GM19023 (cell line): ENCODE measurements around the gene SPACA1.
"Not testable (repeated sequence)": the region's sequence is repeated elsewhere in the genome, so short reads cannot be mapped to it uniquely, and the experiment has no call there.

ENCODE experiments used
- ATAC-seq: cut with Tn5 transposase; IDR thresholded peaks from one replicate; pipeline ENCODE4 v1.9.1; 2021; ENCODE audit warnings: mild to moderate bottlenecking, moderate library complexity; ENCODE audit not compliant: unreplicated experiment

SPACA1 gene, protein sequence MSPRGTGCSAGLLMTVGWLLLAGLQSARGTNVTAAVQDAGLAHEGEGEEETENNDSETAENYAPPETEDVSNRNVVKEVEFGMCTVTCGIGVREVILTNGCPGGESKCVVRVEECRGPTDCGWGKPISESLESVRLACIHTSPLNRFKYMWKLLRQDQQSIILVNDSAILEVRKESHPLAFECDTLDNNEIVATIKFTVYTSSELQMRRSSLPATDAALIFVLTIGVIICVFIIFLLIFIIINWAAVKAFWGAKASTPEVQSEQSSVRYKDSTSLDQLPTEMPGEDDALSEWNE

DNA sequence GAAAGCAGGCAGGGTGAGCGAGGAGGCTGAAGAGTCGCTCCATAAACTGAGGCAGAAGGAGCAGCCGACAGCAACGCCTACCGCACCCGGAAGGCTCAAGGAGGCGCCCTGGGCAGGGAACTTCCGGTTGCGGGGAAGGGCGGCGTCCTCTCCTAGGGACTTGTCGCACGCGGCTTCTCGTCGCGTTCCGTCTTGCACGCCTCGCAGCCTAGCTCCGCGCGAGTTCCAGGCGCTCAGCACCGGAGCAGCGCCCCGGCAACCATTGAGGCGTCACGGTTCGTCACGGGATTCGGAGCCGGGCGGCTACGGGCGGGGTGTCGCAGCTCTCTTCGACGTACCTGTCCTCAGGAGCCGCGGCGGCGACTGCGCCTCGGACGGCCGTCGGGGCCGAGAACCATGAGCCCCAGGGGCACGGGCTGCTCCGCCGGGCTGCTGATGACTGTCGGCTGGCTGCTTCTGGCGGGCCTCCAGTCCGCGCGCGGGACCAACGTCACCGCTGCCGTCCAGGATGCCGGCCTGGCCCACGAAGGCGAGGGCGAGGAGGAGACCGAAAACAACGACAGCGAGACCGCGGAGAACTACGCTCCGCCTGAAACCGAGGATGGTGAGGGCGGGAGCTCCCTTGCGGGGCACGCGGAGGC lies at the start of gene SPACA1:
SPACA1 (plus strand) TSS at position 332 of the 641 bp plus-strand sequence; CDS start at position 397, 65 bp downstream.
- ATAC-seq, result no peak

DNA sequence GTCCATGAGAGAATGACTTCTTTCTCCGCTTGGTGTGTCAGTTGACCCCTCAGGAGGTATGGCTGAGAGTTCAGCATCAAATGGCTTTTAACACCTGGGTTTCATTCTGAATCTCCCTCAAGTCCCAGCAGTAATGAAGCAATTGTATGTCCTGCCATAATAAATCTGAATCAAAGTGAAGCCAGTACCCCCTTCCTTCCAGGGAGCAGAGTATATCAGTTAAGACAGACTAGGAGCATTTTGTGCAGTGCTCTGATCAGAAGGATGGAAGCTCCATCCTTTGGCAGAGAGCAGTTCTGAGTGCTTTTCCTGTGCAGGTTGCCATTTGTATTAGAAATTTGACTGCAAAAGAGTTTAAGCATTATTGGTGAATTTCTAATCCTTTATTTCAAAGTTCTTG lies 46.9 kb upstream of the SPACA1 start:
- no peak for ATAC-seq

DNA sequence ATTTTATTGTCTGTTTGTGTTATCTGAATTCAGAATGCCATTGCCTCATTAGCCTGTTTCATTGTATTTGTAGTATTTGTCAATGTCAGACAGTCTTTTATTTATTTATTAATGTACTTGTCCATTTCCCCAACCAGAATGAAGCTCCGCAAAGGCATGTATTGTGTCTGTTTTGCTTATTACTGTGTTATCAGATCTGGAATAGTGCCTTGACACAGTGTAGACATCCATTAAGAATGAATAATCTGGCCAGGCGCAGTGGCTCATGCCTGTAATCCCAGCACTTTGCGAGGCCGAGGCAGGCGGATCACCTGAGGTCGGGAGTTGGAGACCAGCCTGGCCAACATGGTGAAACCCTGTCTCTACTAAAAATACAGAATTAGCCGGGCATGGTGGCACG lies 46.4 kb upstream of the SPACA1 start:
- not testable (repeated sequence) for ATAC-seq

DNA sequence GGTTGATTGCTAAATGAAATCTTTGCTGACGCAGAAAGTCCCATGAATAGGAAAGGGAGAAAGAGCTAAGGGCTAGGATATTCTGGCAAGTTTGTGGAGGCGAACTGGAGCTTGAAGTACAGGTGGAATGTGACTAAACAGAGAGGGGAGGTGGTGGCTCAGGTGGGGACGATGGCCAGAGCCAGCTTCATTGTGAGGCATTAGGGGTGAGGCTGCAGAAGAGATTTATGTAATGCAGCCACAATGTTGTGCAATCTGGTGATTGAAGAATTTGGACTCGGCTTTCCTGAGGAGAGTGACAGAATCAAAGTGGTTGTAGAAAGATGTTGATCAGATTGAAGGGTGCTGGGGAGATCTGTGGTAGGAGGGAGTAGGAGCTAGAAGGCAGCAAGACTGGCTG lies 42.9 kb upstream of the SPACA1 start:
- ATAC-seq, result no peak

DNA sequence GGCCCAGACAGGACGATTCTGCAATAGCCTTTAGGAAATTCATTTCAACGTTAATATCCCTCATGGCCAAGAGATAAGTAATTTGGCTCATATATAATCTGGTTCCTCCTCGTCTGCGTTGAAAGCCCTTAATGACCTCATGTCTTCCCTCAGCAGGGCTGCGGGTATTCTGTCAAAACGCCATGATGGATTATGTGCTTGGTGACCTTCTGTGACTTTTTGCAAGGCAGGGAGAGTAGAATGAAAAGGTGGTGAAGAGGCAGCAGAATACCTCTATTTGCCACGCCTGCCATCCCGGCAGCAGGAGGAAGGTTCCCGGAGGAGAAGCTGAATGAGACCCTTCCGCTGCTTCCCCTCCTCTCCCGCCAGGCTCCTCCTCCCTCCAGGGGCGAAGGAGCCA lies 41.1 kb upstream of the SPACA1 start:
- no peak for ATAC-seq

DNA sequence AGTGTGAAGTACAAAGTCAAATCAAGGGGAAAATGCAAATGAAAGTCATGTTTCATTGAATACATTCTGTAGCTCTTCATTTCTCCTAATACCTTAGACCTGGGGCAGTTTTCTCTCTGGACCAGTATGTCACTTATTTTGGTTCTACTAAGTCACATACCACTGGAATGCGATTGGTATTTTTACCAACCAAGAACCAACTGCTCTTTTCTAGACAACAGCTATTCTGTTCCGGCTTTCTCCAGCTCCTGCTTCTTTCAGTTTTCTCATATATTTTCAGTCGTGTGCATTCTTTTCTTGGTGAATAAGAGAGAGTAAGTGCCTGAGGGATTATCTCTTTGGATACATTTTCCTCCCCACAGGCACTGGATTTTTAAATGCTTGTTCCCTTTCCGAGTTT lies 39.2 kb upstream of the SPACA1 start:
- ATAC-seq, result no peak

DNA sequence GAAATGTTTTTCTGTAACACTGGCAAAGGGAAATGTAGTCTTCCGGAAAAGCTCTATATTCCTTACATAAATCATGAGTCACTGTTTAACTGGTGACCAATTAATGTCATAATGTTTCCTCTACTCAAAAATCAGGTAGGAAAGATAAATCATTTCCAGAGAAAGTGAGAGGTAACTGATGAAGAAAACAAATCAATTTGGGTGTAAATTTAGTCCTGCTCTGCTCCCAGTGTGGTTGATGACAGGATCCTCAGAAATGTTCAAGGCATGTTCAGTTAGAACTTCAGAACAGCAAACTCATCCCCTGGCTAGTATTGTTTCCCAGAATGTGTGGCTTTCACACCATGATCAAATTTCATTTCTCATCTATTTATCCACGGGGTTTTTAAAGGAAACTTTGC lies 38.8 kb upstream of the SPACA1 start:
- ATAC-seq, result no peak

DNA sequence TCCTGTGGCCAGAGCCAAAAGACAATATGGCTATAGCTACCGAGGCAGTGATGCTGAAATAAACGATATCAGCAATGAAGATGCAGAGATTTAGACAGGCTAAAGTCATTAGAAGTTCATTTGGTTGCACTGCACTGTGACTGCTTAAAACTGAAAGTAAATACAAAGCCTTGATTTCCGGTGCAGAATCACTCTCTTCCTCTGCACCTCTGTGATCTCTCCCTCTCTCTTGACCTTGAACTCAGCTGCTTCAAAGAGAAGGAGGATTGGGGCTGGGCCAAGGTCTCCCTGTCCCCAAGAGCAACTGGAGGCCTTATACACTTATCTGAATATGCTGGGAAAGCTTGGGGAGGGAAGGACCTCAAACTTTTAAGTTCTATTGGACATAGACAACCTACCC lies 34.6 kb upstream of the SPACA1 start:
- no peak for ATAC-seq

DNA sequence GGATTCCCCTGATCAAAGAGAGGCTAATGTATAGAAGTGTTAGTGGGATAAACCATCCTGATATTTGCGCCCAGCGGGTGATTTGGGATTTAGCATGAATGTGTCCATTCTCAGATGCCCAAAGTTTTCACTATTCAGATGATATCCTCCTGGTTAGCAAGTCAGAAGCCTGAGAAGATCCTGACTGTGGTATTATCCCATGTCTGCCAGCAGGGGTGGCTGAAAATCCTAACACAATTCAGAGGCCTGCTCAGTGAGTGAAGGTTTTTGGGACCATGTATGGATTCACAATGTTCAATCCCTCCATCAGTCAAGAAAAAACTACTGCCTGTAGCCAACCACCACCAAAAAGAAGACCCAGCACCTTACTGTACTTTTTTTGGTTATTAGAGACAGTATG lies 34.1 kb upstream of the SPACA1 start:
- no peak for ATAC-seq

DNA sequence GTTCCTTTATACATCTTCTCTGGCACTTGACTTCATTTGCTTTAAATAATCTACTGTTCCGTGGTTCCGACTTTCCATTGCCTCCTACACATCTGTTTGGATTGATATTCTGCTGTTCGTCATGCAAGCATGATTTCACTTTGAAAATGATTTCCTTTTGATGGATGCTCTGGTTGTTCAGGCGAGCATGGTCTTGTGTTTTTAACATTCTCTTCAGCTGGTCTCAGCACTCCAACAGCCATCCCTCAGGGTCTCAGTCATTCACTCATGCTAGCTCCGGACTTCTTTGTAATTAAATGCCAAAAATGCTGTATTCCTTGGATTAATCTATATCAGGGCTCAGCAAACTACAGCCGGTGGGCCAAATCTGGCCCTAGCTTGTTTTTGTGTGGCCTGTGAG lies 27.2 kb upstream of the SPACA1 start:
- ATAC-seq, result no peak

DNA sequence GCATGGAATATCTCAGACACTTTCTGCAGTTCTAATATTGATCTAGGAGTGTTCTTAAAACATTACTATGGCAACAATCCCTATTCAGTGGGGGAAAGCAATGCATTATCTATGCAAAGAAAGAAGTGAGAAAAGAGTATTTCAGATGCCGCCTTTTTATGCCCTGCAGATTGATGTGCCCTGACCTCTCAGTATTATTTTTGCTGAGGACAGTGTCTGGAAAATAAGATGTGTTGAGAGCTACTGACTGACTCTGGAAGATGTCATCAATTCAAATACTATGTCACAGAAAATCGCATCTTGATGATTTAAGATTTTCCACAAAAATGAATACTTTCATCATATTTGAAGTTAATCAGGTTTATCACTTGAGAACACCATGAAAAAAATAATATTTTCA lies 22.9 kb upstream of the SPACA1 start:
- ATAC-seq, result no peak

DNA sequence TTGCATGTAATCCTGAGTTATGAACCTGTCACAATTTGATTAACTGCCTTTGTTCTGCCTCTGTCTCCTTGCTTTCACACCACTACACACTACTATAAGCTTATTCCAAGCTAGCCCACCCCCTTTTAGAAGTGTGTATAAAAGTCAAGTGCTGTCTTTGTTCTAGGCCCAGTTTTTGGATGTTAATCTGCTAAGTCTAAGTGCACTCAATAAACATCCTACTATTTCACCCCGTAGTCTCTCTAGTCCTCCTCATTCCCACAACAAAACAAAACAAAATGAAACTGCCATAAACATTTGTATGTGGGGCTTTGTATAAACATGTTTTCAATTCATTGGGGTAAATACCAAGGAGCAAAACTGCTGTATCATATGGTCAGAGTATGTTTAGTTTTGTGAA lies 16.1 kb upstream of the SPACA1 start:
- ATAC-seq, result no peak

DNA sequence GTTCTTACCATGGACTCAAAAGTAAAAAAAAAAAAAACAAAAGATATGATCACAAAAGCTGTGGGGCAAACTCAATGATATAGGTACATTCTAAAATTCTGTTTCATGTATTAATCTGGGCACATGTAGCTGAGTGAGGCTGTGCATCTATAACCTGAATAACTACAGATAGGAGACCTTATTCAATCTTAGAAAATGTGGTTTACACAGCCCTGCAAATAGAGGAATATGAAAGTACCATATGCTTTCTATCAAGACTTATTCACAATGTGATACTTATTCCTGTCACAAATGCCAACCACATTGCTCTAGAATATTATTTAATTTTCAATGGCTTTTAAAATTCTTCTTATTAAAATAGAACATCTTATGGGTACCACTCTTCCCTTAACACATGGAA lies 3.1 kb upstream of the SPACA1 start:
- ATAC-seq, result no peak

DNA sequence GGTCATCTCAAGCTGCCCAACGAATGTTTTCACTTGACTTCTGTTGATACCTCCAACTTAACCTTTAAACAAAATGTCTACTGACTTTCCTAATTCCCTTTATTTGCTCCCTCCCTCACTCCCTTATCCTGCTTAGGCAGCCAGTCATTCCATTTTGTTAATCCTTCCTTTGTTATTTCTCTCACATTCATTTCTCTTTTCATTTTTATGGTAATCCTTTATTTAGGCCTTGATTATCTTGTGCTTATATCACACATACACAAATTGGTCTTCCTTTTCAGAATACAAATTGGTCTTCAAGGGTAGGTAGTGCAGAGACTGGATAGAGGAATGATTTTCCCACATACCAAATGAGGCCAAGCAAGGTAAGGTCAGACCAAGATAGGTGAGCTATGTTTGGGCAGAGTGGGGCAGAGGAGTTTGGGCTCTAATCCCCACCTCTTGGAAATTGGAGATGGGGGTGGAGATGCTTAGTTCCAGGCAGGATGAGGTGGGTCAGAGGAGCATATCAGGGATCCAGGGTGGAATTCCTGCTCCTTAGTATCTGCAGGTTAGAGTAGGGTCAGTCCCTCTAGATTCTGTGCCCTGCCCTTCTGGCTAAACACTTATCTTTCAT lies 2.0 kb upstream of the SPACA1 start:
- ATAC-seq, result no peak

DNA sequence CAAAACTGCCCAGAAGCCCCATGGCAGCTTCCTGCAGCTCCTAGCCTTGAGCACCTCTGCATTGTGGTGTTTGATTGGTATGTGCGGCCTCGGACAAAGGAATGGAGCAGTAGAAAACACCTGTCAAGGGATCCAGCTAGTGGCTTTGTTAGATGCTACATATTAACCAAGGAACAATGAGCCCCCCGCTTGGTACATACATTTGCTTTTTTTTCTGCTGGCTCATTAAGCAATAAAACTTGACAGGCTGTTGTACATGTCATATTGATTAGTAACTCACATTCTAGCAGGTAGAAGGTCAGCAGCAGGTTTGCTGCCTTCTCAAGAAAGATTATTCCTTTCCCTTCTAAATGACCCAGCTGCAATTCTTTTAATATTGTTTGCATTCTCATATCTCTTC lies 937 bp downstream of the SPACA1 start:
- ATAC-seq, result no peak

DNA sequence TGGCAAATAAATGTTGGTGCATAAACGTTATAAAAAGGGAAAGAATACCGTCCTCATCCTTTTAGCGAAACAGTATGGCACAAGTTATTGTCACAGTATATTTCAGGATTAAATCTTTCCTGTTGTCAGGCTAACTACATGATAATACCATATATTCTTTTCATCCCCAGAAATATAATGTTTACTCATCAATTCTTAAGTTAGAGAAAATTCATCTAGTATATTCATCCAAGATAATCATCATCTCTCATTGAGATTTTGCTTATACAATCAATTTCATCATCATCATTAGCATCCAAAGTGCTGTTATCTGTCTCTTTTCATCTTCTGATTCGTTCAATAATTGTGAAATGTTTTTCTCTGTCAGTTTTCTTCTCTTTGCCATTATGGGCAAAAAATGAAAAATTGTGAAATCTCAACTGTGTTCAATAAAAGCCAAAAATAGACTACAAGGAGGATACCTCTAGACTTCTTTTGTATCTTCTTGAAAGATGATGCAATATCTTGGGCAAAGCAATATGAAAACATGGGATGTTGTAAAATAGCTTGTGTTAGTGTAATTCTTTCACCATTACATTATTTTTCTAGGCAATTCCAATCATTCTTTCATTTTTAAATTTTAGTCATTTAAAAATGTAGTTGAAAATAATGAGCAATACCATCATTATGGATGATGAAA lies 2.6 kb downstream of the SPACA1 start:
- ATAC-seq, result no peak

DNA sequence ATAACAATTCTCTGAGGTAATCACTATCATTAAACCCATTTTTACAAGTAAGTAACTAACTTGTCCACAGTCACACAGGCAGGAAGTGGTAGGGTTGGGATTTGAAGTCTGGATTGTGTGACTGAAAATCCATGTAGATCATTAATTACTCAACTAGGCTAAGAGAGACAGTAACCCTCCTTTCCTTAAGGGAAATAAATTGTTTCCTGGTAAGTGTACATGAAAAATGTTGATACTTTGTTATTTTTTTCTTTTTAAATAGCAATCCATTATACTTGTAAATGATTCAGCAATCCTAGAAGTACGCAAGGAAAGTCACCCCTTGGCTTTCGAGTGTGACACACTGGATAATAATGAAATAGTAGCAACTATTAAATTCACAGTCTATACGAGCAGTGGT lies 11.6 kb downstream of the SPACA1 start:
- ATAC-seq, result no peak

DNA sequence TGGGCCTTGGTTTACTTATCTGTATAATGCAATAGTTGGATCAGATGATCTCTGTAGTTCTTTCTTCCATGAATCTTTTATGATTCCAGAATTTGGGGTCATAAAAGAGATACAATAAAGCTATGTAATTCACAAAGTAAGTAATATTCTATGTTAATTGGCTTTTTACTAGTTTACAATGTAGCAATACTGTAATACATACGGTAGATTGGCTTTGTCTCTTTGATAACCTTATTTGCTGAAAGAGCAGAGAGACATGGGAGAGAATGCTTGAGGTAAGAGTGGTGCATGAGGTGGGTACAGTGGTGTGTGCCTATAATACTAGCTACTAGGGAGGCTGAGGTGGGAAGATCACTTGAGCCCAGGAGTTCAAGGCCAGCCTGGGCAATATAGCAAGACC lies 14.7 kb downstream of the SPACA1 start:
- no peak for ATAC-seq

DNA sequence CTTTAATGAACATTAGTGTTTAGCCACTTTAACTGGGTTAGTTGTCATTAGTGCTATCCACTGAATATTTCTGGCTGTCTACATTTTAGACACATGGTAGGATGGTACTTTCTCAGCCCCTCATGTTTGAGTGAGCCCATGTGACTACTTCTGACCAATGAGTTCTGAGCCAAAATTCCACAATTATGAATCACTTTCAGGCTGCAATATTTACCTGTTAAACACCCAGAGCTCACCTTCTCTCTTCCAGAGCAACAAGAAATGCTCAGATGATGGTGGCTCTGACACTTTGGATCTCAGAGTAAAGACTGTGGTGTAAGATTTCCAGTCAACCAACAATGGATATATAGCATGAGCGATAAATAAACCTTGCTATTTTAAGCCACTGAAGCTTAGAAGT lies 24.8 kb downstream of the SPACA1 start:
- no peak for ATAC-seq

DNA sequence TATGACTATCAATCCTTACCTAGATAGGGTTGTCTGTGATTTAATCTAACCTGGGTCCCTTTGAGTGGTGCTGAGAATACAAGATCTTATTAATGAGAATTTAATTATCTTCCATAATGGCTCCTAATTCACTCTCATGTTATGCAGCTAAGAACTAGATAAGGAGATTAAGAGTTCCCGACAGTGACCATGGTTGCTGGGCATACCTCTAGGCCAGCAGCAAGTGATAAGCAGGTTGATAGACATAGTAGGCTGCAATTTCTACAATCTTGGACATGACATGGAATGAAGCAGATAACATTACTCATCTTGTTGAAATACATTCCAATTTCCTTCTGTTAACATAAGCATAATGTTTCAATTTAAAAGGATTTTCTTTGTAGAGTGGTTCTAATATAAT lies 27.1 kb downstream of the SPACA1 start:
- ATAC-seq, result no peak

DNA sequence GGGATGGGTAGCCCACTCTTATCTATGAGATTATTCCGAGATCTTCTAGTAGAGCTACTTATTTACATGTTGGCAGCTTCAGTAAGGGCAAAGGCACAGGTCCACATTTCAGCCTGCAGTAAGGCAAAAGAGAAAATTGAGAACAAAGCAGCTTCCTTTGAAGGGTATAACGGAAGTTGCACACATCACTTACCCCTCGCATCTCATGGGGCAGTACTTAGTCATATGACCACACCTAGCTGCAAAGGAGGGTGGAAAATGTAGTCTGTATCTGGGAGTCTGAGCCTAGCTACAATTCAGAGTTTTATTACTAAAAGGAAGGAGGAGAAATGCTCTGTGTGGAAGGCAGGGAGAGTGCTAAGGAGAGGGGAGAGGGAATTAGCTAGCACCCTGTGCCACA lies 29.7 kb downstream of the SPACA1 start:
- no peak for ATAC-seq

DNA sequence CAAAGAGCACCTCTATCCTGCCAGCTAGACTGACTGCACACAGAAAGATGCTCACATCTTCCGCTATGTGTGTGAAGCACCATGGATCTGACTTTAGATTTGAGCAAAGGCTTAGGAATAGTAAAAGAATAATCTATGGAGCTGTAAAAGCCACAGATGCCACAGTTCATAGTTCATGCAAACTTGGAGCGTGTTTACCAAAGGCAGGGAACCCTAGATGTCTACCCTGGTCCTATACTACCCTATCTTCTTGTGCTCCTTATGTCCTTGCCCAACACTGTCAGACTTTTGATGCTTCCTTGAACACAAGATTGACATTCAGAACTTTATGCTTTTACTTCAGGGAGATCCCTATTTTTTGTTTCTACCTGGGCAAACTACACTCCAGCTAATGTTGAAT lies 39.2 kb downstream of the SPACA1 start:
- no peak for ATAC-seq
